H9 (cell line): Measurements from ENCODE around the gene GBA2. TPM values are rescaled to one million over a fixed set of nuclear protein-coding genes. Genes with fewer than 3 reads are reported as not detected.
A peak's percentile ranks its signal among the peaks of the same experiment; 100 is the strongest.

Experiments
- DNase-seq: peaks from one replicate; pipeline ENCODE4 v3.0.0-alpha.2; 2017
- H2AFZ ChIP-seq: one replicate; pipeline ENCODE4 v1.6.1; 2013; ENCODE audit warnings: mild to moderate bottlenecking, low read length, control low read depth, moderate library complexity
- H2AK5ac ChIP-seq: 2 replicates; pipeline ENCODE4 v1.6.1; 2013; ENCODE audit warnings: low read length, control low read depth, mixed read lengths; ENCODE audit not compliant: insufficient read length
- H2BK120ac ChIP-seq: one replicate; pipeline ENCODE4 v1.6.1; 2013; ENCODE audit warnings: low read depth, mild to moderate bottlenecking, low read length, control low read depth, inconsistent platforms; ENCODE audit not compliant: poor library complexity, severe bottlenecking
- H2BK12ac ChIP-seq: 2 replicates; pipeline ENCODE4 v1.6.1; 2013; ENCODE audit warnings: low read length, control low read depth, mixed read lengths, low read depth; ENCODE audit not compliant: insufficient read length
- H2BK15ac ChIP-seq: 2 replicates; pipeline ENCODE4 v1.6.1; 2013; ENCODE audit warnings: low read depth, low read length, control low read depth
- H2BK20ac ChIP-seq: one replicate; pipeline ENCODE4 v1.6.1; 2013; ENCODE audit warnings: low read depth, mild to moderate bottlenecking, low read length, control low read depth, inconsistent platforms; ENCODE audit not compliant: poor library complexity, severe bottlenecking
- H2BK5ac ChIP-seq: 2 replicates; pipeline ENCODE4 v1.6.1; 2013; ENCODE audit warnings: low read length, control low read depth, mixed read lengths; ENCODE audit not compliant: insufficient read length
- H3K14ac ChIP-seq: 2 replicates; pipeline ENCODE4 v1.6.1; 2013; ENCODE audit warnings: low read length, control low read depth; ENCODE audit not compliant: insufficient read depth
- H3K18ac ChIP-seq: 2 replicates; pipeline ENCODE4 v1.6.1; 2013; ENCODE audit warnings: low read depth, mild to moderate bottlenecking, mixed read lengths, low read length, control low read depth; ENCODE audit not compliant: insufficient read length
- H3K23ac ChIP-seq: 2 replicates; pipeline ENCODE4 v1.6.1; 2013; ENCODE audit warnings: low read length, control low read depth, mixed read lengths, low read depth; ENCODE audit not compliant: insufficient read length
- H3K23me2 ChIP-seq: 2 replicates; pipeline ENCODE4 v1.6.1; 2013; ENCODE audit warnings: low read depth, mild to moderate bottlenecking, mixed read lengths, low read length, control low read depth; ENCODE audit not compliant: insufficient read length, poor library complexity, severe bottlenecking
- H3K27ac ChIP-seq: 2 replicates; pipeline ENCODE4 v1.5.1; 2013; ENCODE audit warnings: low read length, control low read depth, mixed read lengths, low read depth; ENCODE audit not compliant: insufficient read length
- H3K27me3 ChIP-seq: 2 replicates; pipeline ENCODE4 v1.6.1; 2013; ENCODE audit warnings: low read length, control low read depth, inconsistent platforms; ENCODE audit not compliant: insufficient read depth
- H3K4ac ChIP-seq: 2 replicates; pipeline ENCODE4 v1.6.1; 2013; ENCODE audit warnings: low read depth, mild to moderate bottlenecking, control low read depth, inconsistent platforms, low read length, moderate library complexity
- H3K4me1 ChIP-seq: 2 replicates; pipeline ENCODE4 v1.6.1; 2013; ENCODE audit warnings: low read length, control low read depth, inconsistent platforms; ENCODE audit not compliant: insufficient read depth
- H3K4me2 ChIP-seq: 2 replicates; pipeline ENCODE4 v1.6.1; 2013; ENCODE audit warnings: low read length, control low read depth, mixed read lengths; ENCODE audit not compliant: insufficient read length, insufficient read depth
- H3K56ac ChIP-seq: 2 replicates; pipeline ENCODE4 v1.6.1; 2013; ENCODE audit warnings: low read depth, mild to moderate bottlenecking, mixed read lengths, low read length, control low read depth; ENCODE audit not compliant: insufficient read length
- H3K79me1 ChIP-seq: 2 replicates; pipeline ENCODE4 v1.6.1; 2013; ENCODE audit warnings: low read depth, mild to moderate bottlenecking, moderate library complexity, low read length, control low read depth, inconsistent platforms; ENCODE audit not compliant: insufficient read depth, poor library complexity, severe bottlenecking
- H3K79me2 ChIP-seq: 2 replicates; pipeline ENCODE4 v1.6.1; 2013; ENCODE audit warnings: low read length, control low read depth, inconsistent platforms; ENCODE audit not compliant: insufficient read depth
- H3K9ac ChIP-seq: 2 replicates; pipeline ENCODE4 v1.6.1; 2013; ENCODE audit warnings: low read length, control low read depth, mixed read lengths; ENCODE audit not compliant: insufficient read length; ENCODE audit errors: extremely low read depth
- H3K9me3 ChIP-seq: one replicate; pipeline ENCODE4 v1.6.1; 2013; ENCODE audit warnings: low read depth, low read length, inconsistent platforms; ENCODE audit not compliant: control insufficient read depth
- H3T11ph ChIP-seq: one replicate; pipeline ENCODE4 v1.6.1; 2013; ENCODE audit warnings: mild to moderate bottlenecking, low read length, control low read depth, inconsistent platforms
- H4K20me1 ChIP-seq: one replicate; pipeline ENCODE4 v1.6.1; 2013; ENCODE audit not compliant: control insufficient read depth, insufficient read length, insufficient read depth
- H4K5ac ChIP-seq: 2 replicates; pipeline ENCODE4 v1.6.1; 2013; ENCODE audit warnings: low read depth, mild to moderate bottlenecking, mixed read lengths, low read length, control low read depth; ENCODE audit not compliant: insufficient read length
- H4K8ac ChIP-seq: replicated peaks from 2 replicates; pipeline ENCODE4 v1.6.1; 2013; ENCODE audit warnings: low read length, control low read depth, mixed read lengths, low read depth; ENCODE audit not compliant: insufficient read length
- H4K91ac ChIP-seq: 2 replicates; pipeline ENCODE4 v1.6.1; 2013; ENCODE audit warnings: low read depth, mild to moderate bottlenecking, moderate library complexity, mixed read lengths, low read length, control low read depth; ENCODE audit not compliant: insufficient read length
- H3K27ac Mint-ChIP-seq, 3 experiments: 2 replicates in 2 of 3; 3 replicates in 1 of 3; pipeline ENCODE4 v1.8.0; 2020 to 2021; ENCODE audit warnings: mixed read lengths in 3 of 3, mild to moderate bottlenecking in 1 of 3, moderate library complexity in 1 of 3
- H3K27me3 Mint-ChIP-seq: 2 replicates; pipeline ENCODE4 v1.8.0; 2021; ENCODE audit warnings: low read depth, mild to moderate bottlenecking, moderate library complexity, mixed read lengths
- H3K36me3 Mint-ChIP-seq, 3 experiments: 2 replicates in 2 of 3; 3 replicates in 1 of 3; pipeline ENCODE4 v1.8.0; 2020 to 2021; ENCODE audit warnings: low read depth in 3 of 3, mixed read lengths in 3 of 3; ENCODE audit not compliant: insufficient read depth in 1 of 3
- H3K4me1 Mint-ChIP-seq, 2 experiments: 2 replicates each; pipeline ENCODE4 v1.8.0; 2020; ENCODE audit warnings: mixed read lengths in 2 of 2
- H3K4me3 Mint-ChIP-seq, 2 experiments: 2 replicates in 1 of 2; 3 replicates in 1 of 2; pipeline ENCODE4 v1.8.0; 2020 to 2021; ENCODE audit warnings: mild to moderate bottlenecking in 2 of 2, mixed read lengths in 2 of 2, moderate library complexity in 1 of 2
- H3K9me3 Mint-ChIP-seq, 2 experiments: 2 replicates in 1 of 2; 3 replicates in 1 of 2; pipeline ENCODE4 v1.8.0; 2020; ENCODE audit warnings: mild to moderate bottlenecking in 2 of 2, mixed read lengths in 2 of 2, moderate library complexity in 1 of 2
- WGBS: extraction: QIAGEN DNeasy Blood & Tissue Kit; methylation state at CpG from one replicate; pipeline ENCODE4 v1.1.7; 2013; ENCODE audit warnings: missing lambda C conversion rate, low lambda C conversion rate, mixed read lengths; ENCODE audit not compliant: insufficient read length; ENCODE audit errors: extremely low coverage; 5-methylcytosine and 5-hydroxymethylcytosine counted together
- total RNA-seq: library from RNA; stranded (reverse); gene quantifications from 2 replicates; pipeline ENCODE4 v1.2.1, GENCODE V29; 2021
- TF ChIP-seq, protein P1 (sequence below): fragments of 200-600 bp; sonication (generic); conservative IDR thresholded peaks from 3 replicates; pipeline ENCODE4 v1.8.0; 2021; ENCODE audit warnings: antibody characterized with exemption, mild to moderate bottlenecking

GBA2 gene
- total RNA-seq, 1 experiment from 2014 or later: 103 TPM

DNA sequence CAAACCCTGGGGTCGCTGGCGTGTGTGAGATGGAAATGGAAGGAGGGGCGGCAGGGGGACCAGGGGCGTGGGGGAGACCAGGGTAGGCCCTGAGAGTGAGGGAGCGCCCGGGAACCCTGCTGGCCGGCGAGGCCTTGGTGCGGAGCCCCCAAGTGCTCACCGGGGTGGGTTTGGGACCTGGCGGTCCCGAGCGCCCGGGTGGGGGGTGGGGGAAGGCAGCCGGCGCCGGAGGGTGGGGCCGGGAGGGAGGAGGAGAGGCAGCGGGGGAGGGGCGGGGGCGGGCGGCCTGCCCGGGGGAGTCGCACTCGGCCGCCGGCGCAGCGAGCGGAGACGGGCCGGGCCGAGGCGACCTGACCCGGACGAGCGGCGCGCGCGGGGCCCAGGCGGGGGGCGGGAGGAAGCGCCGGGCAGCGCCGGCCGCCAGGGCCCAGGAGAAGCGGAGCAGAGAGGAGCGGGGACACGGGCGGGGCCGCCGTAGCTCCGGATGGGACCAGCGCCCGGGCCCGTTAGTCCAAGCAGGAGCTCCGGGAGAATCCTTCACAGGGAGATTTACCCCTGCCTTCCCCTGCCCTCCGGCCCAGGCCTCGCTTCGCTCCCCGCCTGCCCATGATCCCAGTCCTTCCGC, 42.4 kb upstream of the GBA2 start, which contains the start of gene NPR2:
NPR2 (plus strand) TSS at position 295 of the 625 bp plus-strand sequence. CDS start 818 bp downstream, outside the sequence.
- H2AK5ac ChIP-seq: no peak within 1 kb of the TSS
- no peak within 1 kb of the TSS for H2BK12ac ChIP-seq
- no peak within 1 kb of the TSS for H4K8ac ChIP-seq
- H4K5ac ChIP-seq: no peak within 1 kb of the TSS
- no peak within 1 kb of the TSS for H2BK15ac ChIP-seq
- Mint-ChIP-seq H3K9me3 (no peaks in the 10 kb centered on the region), H3K4me3 (peak within 1 kb of the TSS; percentile 77 to 85), H3K27me3 (peaks cover 4% of the 10 kb centered on the region), H3K4me1 (peaks cover 17 to 20% of the 10 kb centered on the region in 2 experiments), H3K27ac (peak within 1 kb of the TSS in 1 of 3 experiments; percentile 64; a peak in 1 of 7 replicates), H3K36me3 (peaks cover 0 to 4% (median 3%) of the 10 kb centered on the region in 3 experiments; a peak in 5 of 7 replicates)
- no peaks in the 10 kb centered on the region for H3K79me1 ChIP-seq
- H3K4me2 ChIP-seq: peak within 1 kb of the TSS; percentile 66
- H4K91ac ChIP-seq: no peak within 1 kb of the TSS
- no peak within 1 kb of the TSS for H3K9ac ChIP-seq
- no peaks in the 10 kb centered on the region for H3K9me3 ChIP-seq
- no peak within 1 kb of the TSS for H3K56ac ChIP-seq
- no peak within 1 kb of the TSS for H2BK5ac ChIP-seq
- H2AFZ ChIP-seq: no peak within 1 kb of the TSS
- H2BK120ac ChIP-seq: no peak within 1 kb of the TSS
- H3K79me2 ChIP-seq: no peaks in the 10 kb centered on the region
- no peaks in the 10 kb centered on the region for H3K27me3 ChIP-seq
- no peak within 1 kb of the TSS for H3K4ac ChIP-seq
- H3K23ac ChIP-seq: no peak within 1 kb of the TSS
- no peak for DNase-seq
- H3K18ac ChIP-seq: peak within 1 kb of the TSS; percentile 45
- peak within 1 kb of the TSS; percentile 85 for H3K14ac ChIP-seq
- H3K23me2 ChIP-seq: peaks cover 3% of the 10 kb centered on the region
- H4K20me1 ChIP-seq: no peaks in the 10 kb centered on the region
- no peak within 1 kb of the TSS for H3K27ac ChIP-seq
- TF ChIP-seq, protein P1, sequence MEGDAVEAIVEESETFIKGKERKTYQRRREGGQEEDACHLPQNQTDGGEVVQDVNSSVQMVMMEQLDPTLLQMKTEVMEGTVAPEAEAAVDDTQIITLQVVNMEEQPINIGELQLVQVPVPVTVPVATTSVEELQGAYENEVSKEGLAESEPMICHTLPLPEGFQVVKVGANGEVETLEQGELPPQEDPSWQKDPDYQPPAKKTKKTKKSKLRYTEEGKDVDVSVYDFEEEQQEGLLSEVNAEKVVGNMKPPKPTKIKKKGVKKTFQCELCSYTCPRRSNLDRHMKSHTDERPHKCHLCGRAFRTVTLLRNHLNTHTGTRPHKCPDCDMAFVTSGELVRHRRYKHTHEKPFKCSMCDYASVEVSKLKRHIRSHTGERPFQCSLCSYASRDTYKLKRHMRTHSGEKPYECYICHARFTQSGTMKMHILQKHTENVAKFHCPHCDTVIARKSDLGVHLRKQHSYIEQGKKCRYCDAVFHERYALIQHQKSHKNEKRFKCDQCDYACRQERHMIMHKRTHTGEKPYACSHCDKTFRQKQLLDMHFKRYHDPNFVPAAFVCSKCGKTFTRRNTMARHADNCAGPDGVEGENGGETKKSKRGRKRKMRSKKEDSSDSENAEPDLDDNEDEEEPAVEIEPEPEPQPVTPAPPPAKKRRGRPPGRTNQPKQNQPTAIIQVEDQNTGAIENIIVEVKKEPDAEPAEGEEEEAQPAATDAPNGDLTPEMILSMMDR: no peak
- WGBS: no CpG with 5 or more reads among the region's 64 CpGs
- no peak within 1 kb of the TSS for H3T11ph ChIP-seq
- no peaks in the 10 kb centered on the region for H3K4me1 ChIP-seq
- H2BK20ac ChIP-seq: no peak within 1 kb of the TSS
